ENCODE results near the gene OR10V1. TPM values are rescaled to one million over a fixed set of nuclear protein-coding genes. Genes with fewer than 3 reads are reported as not detected.

The OR10V1 gene, protein sequence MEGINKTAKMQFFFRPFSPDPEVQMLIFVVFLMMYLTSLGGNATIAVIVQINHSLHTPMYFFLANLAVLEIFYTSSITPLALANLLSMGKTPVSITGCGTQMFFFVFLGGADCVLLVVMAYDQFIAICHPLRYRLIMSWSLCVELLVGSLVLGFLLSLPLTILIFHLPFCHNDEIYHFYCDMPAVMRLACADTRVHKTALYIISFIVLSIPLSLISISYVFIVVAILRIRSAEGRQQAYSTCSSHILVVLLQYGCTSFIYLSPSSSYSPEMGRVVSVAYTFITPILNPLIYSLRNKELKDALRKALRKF
- not detected in 2 replicates for total RNA-seq

DNA sequence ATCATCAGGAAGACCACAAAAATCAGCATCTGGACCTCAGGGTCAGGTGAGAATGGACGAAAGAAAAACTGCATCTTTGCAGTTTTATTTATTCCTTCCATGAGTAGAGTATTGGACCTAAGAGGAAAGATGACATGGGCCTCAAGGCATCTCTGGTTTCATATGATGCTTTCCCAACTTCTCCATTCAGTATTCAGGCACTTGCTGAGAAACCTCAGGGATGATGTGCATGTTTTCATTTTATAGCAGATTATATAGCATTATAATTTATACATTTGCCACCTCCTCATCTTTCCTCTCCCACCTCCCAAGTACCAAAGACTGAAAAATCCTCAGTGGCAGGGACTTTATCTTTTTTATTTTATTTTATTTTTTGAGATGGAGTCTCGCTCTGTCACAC, at the start of gene OR10V1:
OR10V1 (minus strand) TSS at position 101 of the 400 bp plus-strand sequence; CDS start at position 101, 0 bp downstream.

DNA sequence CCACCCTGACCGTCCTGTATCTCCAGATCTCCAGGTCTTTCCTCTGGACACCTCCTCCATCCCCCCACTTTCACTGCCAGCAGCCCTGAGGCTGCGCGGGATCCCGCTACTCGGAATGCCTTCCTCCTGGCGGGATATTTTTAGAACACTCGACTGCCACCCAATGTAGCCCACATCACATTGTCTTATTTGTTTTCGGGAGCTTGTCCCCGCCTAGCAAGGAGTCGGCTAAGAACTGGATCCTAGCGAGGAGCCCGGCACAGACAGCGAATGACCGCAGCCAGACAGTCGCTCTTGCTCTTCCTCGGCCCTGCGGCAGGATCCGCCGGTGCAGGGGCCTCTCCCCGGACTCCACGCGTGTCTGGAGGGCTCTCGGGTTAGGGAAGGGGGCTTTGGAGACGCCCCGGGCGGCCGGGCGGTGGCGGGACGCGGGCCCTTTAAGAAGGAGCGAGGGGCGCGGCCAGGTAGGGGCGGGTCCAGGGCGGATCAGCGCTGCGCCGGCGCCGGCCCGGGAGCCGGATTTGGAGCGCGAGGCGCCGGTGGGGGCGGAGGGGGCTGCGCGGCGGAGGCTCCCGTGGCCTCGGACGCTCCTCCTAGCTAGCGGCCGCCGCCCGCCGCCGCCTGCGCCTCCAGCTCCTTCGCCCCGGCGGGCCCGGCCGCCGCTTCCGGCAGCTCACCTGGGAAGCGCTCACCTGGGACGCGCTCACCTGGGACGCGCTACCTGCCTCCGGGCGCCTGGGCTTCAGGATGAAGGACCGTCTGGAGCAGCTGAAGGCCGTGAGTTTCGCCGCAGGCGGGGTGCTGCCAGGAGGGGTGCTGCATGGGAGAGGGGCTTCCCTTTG, 41.4 kb upstream of the OR10V1 start, which contains the start of gene STX3:
STX3 (plus strand) TSS at position 518 of the 842 bp plus-strand sequence; CDS start at position 748, 230 bp downstream.

DNA sequence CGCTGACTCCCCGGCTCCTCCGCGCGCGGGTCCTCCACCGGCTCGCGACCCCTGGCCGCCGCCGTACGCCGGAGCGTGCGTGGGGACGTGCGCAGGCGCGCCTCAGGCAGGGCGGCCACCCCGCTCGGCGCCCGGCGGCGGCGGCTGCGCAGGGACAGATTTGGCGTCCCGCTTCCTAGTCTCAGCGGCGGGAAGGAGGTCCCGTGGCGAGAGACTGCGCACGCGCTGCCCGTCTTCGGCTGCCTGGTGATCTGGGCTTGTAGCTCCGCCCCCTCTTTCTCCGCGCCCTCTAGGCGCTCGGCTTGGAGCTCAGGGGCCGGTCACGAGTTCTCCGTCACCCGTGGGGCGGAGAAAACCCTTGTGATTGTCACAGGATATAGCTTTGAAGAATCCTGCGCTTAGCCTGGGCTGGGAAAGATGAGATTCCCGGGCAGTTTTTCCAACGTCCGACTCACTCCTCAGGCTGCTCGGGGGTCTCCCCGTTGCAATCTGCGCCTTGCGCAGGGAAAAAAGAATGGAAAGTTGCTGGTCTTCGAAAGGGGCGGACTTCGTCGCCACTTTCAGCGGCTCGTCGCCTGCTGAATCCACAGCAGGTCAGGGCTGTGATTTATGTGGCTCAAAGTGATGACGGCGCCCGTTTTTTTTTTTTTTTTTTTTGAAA, 44.6 kb downstream of the OR10V1 start, which contains the start of gene PATL1:
PATL1 (minus strand) TSS at position 88 of the 661 bp plus-strand sequence. CDS start 142 bp downstream, outside the sequence.

Other genes starting within 250 kb of the OR10V1 start
- not detected in 2 replicates for gene OR4D10, start 240.5 kb downstream of the OR10V1 start, total RNA-seq
- not detected in 2 replicates for gene OR4D11, start 210.3 kb downstream of the OR10V1 start, total RNA-seq
- gene OR4D9, start 202.3 kb downstream of the OR10V1 start, total RNA-seq = not detected in 2 replicates
- 24.7 and 38.6 TPM in 2 replicates for gene OSBP, start 98.1 kb downstream of the OR10V1 start, total RNA-seq
- 4.2 and 4.6 TPM in 2 replicates for gene PATL1, start 44.8 kb downstream of the OR10V1 start, total RNA-seq
- 12.8 and 19.5 TPM in 2 replicates for gene STX3, start 41.5 kb upstream of the OR10V1 start, total RNA-seq
- gene MRPL16, start 96.9 kb upstream of the OR10V1 start, total RNA-seq = 40.8 and 47.0 TPM in 2 replicates
- gene CBLIF, start 131.7 kb upstream of the OR10V1 start, total RNA-seq = not detected in 2 replicates
- gene TCN1, start 152.6 kb upstream of the OR10V1 start, total RNA-seq = not detected in 2 replicates
- gene OOSP3, start 164.9 kb upstream of the OR10V1 start, total RNA-seq = not detected in 2 replicates
- not detected in 2 replicates for gene OOSP1, start 224.6 kb upstream of the OR10V1 start, total RNA-seq